ENCODE measurements around the gene ASPSCR1.

Gene ASPSCR1

GRCh38 chr17:82006468-82007227 lies 29.2 kb downstream of the ASPSCR1 start:
- TF ChIP-seq CTCF (IDR thresholded peaks at IDR 0.05; ENCODE audit: poor library complexity, severe bottlenecking) = no peak
- Histone ChIP-seq H3K9me3 (ENCODE audit: severe bottlenecking) (no peaks in the 10 kb centered on the region), H3K4me3 (ENCODE audit: severe bottlenecking) (no peak overlapping the region), H3K27ac (ENCODE audit: poor library complexity, severe bottlenecking) (no peak overlapping the region), H3K4me1 (ENCODE audit: insufficient read depth, poor library complexity, severe bottlenecking) (peaks cover 23% of the 10 kb centered on the region), H3K36me3 (ENCODE audit: low read depth) (no peaks in the 10 kb centered on the region), H3K27me3 (ENCODE audit: insufficient read depth, poor library complexity, severe bottlenecking) (no peaks in the 10 kb centered on the region)
- ATAC-seq (ENCODE audit: low read depth) = no peak
- no peak for DNase-seq (ENCODE audit: low spot score)

- no peaks in the 10 kb centered on the region for H3K36me3 ChIP-seq (ENCODE audit: low read depth)
- no peaks in the 10 kb centered on the region for H3K27me3 ChIP-seq (ENCODE audit: insufficient read depth, poor library complexity, severe bottlenecking)
- no peak overlapping the region for H3K27ac ChIP-seq (ENCODE audit: poor library complexity, severe bottlenecking)
- no peak for TF ChIP-seq CTCF (IDR thresholded peaks at IDR 0.05; ENCODE audit: poor library complexity, severe bottlenecking)
- H3K4me1 ChIP-seq (ENCODE audit: insufficient read depth, poor library complexity, severe bottlenecking) = peaks cover 23% of the 10 kb centered on the region
- H3K9me3 ChIP-seq (ENCODE audit: severe bottlenecking) = no peaks in the 10 kb centered on the region
- ATAC-seq (ENCODE audit: low read depth) (no peak), DNase-seq (ENCODE audit: low spot score) (no peak)
- no peak overlapping the region for H3K4me3 ChIP-seq (ENCODE audit: severe bottlenecking)
Observed at GRCh38 chr17:82007228-82007494, 29.7 kb downstream of the ASPSCR1 start.

DNA sequence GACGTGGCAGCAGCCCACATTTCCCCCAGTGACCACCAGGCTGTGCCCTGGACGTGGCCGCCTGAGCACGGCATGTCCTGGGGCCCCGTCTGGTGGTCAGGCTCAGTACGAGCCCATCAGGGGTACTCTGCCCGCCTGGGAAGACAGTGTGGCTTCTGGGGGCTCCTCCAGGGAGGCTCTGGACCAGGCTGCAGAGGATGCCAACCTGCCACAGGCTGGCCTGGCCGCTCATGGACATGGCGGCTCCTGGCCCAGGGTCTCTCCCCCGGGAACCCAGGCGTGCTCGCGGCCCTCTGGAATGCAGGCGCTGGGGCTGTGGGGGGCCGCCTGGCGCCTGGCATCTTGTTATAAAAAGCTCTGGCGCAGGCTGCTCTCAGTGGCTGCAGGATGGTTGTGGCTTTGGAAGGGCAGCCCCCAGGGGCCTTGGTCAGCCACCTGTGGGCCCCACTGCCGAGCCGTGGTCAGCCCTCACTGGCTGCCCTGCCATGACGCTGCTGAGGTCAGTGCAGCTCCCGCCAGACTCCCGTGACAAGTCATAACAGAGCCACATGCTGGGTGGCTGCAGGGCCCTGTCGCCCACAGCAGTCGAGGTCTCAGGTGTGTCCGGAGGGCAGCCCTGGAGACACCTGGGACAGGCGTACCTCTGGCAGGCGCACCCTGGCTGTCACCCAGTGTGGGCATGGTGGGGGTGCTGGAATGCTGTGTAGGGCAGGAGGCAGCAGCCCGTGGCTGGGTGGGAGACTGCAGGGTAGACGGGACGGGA lies 30.2 kb downstream of the ASPSCR1 start:
- DNase-seq (ENCODE audit: low spot score) (no peak), ATAC-seq (ENCODE audit: low read depth) (no peak)
- Histone ChIP-seq H3K27ac (ENCODE audit: poor library complexity, severe bottlenecking) (no peak overlapping the region), H3K36me3 (ENCODE audit: low read depth) (no peaks in the 10 kb centered on the region), H3K4me1 (ENCODE audit: insufficient read depth, poor library complexity, severe bottlenecking) (peaks cover 23% of the 10 kb centered on the region), H3K4me3 (ENCODE audit: severe bottlenecking) (no peak overlapping the region), H3K27me3 (ENCODE audit: insufficient read depth, poor library complexity, severe bottlenecking) (no peaks in the 10 kb centered on the region), H3K9me3 (ENCODE audit: severe bottlenecking) (no peaks in the 10 kb centered on the region)
- TF ChIP-seq CTCF (IDR thresholded peaks at IDR 0.05; ENCODE audit: poor library complexity, severe bottlenecking) = no peak

GRCh38 chr17:82008258-82008940 lies 31.0 kb downstream of the ASPSCR1 start:
- no peak overlapping the region for H3K27ac ChIP-seq (ENCODE audit: poor library complexity, severe bottlenecking)
- peaks cover 17% of the 10 kb centered on the region for H3K4me1 ChIP-seq (ENCODE audit: insufficient read depth, poor library complexity, severe bottlenecking)
- H3K4me3 ChIP-seq (ENCODE audit: severe bottlenecking) = no peak overlapping the region
- H3K9me3 ChIP-seq (ENCODE audit: severe bottlenecking) = no peaks in the 10 kb centered on the region
- H3K36me3 ChIP-seq (ENCODE audit: low read depth) = no peaks in the 10 kb centered on the region
- TF ChIP-seq CTCF (IDR thresholded peaks at IDR 0.05; ENCODE audit: poor library complexity, severe bottlenecking) = no peak
- ATAC-seq (ENCODE audit: low read depth) (no peak), DNase-seq (ENCODE audit: low spot score) (no peak)
- H3K27me3 ChIP-seq (ENCODE audit: insufficient read depth, poor library complexity, severe bottlenecking) = no peaks in the 10 kb centered on the region
